ENCODE data around the gene NLGN1. TPM values are rescaled to one million over a fixed set of nuclear protein-coding genes. Genes with fewer than 3 reads are reported as not detected.

NLGN1 gene
- total RNA-seq, 1 donor from 2014 or later = 34.8 TPM

DNA sequence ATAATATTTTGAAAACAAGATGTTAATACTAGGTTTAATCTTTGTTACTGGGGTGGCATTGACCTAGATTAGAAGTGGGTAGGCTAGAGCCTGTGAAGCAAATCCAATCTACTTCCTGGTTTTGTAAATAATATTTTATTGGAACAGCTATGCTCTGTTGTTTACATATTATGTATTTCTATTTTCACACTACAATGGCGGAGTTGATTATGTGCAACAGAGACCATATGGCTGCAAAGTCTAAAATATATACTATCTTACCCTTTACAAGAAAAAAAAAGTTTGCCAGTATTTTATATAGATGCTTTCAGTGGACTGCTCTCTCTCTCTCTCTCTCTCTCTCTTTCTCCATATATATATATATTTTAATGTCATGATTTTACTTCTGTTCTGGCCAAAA, 244.2 kb downstream of the NLGN1 start:
- no peaks in the 10 kb centered on the region for H3K79me2 ChIP-seq (ENCODE audit: low read depth)
- no peaks in the 10 kb centered on the region for H3K4me1 ChIP-seq
- H3K27me3 ChIP-seq = no peaks in the 10 kb centered on the region
- H4K20me1 ChIP-seq (ENCODE audit: low read depth) = no peaks in the 10 kb centered on the region
- H3K4me2 ChIP-seq = no peak overlapping the region
- no peak overlapping the region for H3K27ac ChIP-seq
- H3K36me3 ChIP-seq = no peaks in the 10 kb centered on the region
- no peaks in the 10 kb centered on the region for H3F3A ChIP-seq (ENCODE audit: low read depth)
- H3K4me3 ChIP-seq = no peak overlapping the region
- H3K36me3 Mint-ChIP-seq = peaks cover 5% of the 10 kb centered on the region
- no peak overlapping the region for H3K9ac ChIP-seq
- no peak overlapping the region for H2AFZ ChIP-seq (replicated peaks)
- H3K9me3 ChIP-seq (ENCODE audit: low read depth) = no peaks in the 10 kb centered on the region
- no peak overlapping the region for H3K27ac Mint-ChIP-seq
- no peak for DNase-seq (ENCODE audit: low spot score)
- no peaks in the 10 kb centered on the region for H3K9me3 Mint-ChIP-seq
- H3K27me3 Mint-ChIP-seq (ENCODE audit: insufficient read depth, low read depth) = peaks cover 2% of the 10 kb centered on the region
- no peak overlapping the region for H3K4me3 Mint-ChIP-seq
- H3K4me1 Mint-ChIP-seq = peaks cover 3% of the 10 kb centered on the region
- no peak for TF ChIP-seq EZH2phosphoT487 (IDR thresholded peaks at IDR 0.05)
- TF ChIP-seq EZH2 (IDR thresholded peaks at IDR 0.05) = no peak
- TF ChIP-seq, protein P1, sequence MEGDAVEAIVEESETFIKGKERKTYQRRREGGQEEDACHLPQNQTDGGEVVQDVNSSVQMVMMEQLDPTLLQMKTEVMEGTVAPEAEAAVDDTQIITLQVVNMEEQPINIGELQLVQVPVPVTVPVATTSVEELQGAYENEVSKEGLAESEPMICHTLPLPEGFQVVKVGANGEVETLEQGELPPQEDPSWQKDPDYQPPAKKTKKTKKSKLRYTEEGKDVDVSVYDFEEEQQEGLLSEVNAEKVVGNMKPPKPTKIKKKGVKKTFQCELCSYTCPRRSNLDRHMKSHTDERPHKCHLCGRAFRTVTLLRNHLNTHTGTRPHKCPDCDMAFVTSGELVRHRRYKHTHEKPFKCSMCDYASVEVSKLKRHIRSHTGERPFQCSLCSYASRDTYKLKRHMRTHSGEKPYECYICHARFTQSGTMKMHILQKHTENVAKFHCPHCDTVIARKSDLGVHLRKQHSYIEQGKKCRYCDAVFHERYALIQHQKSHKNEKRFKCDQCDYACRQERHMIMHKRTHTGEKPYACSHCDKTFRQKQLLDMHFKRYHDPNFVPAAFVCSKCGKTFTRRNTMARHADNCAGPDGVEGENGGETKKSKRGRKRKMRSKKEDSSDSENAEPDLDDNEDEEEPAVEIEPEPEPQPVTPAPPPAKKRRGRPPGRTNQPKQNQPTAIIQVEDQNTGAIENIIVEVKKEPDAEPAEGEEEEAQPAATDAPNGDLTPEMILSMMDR (IDR thresholded peaks at IDR 0.05) = no peak

DNA sequence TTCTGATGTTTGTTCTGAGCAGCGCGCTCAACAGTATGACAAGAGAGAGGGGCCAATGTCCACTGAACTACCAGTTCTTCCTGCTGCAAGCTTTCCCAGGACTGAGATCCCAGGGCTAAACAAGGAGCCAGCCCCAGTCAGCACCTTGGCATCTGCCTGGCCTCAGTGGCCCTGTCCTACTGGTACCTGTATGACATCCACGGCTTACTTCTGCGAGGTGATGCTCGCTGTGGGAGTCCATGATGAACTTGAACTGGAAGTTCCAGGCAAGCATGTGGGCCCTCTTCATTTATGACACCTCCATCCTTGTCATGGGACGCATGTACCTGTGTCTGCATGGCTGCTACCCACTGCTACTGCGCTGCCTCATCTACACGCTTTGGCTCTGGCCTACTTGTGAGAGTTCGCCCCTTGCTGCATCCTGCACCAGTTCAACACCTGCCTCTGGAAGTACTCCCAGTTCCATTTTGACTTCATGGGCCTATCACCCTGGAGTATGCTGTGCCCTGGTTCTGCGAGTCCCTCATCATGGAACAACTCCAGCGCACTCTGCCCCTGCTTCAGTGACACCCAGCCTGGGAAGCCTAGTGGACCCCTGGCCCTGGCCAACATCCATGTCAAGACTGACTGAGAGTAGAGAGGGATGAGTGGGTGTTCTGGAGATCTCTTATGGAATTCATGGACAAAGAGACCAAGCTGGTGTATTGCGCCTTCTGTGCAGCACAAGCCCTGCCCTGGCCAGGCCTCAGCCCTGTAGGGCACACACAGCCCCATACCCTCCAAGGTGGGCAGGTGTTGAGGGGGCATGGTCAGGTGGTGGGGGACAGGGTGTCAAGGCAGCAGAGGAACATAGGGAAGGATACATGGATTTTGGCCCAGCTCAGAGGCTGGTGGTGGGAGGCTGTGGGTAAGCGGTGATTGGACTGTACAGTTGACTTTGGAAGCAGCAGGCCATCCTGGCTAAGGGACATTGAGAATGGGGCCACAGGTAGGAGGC, 246.8 kb downstream of the NLGN1 start:
- no peak overlapping the region for H3K4me2 ChIP-seq
- H3K27me3 ChIP-seq = no peaks in the 10 kb centered on the region
- no peak overlapping the region for H3K9ac ChIP-seq
- no peaks in the 10 kb centered on the region for H3K4me1 ChIP-seq
- no peaks in the 10 kb centered on the region for H3K9me3 ChIP-seq (ENCODE audit: low read depth)
- H3K27ac ChIP-seq = no peak overlapping the region
- no peak overlapping the region for H3K4me3 ChIP-seq
- no peak overlapping the region for H2AFZ ChIP-seq (replicated peaks)
- H3F3A ChIP-seq (ENCODE audit: low read depth) = no peaks in the 10 kb centered on the region
- no peaks in the 10 kb centered on the region for H3K36me3 ChIP-seq
- H3K36me3 Mint-ChIP-seq = peaks cover 5% of the 10 kb centered on the region
- no peak overlapping the region for H3K4me3 Mint-ChIP-seq
- no peaks in the 10 kb centered on the region for H3K9me3 Mint-ChIP-seq
- H4K20me1 ChIP-seq (ENCODE audit: low read depth) = no peaks in the 10 kb centered on the region
- no peak for TF ChIP-seq EZH2phosphoT487 (IDR thresholded peaks at IDR 0.05)
- no peak for TF ChIP-seq EZH2 (IDR thresholded peaks at IDR 0.05)
- TF ChIP-seq, protein P1 (IDR thresholded peaks at IDR 0.05) = no peak
- H3K4me1 Mint-ChIP-seq = no peaks in the 10 kb centered on the region
- no peak for DNase-seq (ENCODE audit: low spot score)
- H3K79me2 ChIP-seq (ENCODE audit: low read depth) = no peaks in the 10 kb centered on the region
- no peak overlapping the region for H3K27ac Mint-ChIP-seq
- no peaks in the 10 kb centered on the region for H3K27me3 Mint-ChIP-seq (ENCODE audit: insufficient read depth, low read depth)

DNA sequence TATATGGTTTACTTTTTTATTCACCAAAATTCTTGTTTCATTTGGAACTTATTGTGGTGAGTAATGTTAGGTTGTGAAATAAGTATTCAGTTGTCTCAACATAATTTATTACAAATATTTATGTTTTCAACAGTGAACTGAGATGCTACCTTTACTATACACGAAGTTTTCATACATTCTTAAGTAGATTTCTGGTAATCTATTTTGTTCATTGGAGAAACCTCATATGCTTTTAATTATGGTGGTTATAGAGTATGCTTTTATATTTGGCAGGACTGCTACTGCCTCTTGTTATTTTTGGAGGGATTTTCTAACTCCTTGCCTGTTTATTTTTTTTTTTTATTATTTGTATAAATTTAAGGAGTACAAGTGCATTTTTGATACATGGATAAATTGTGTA, 253.1 kb downstream of the NLGN1 start:
- Mint-ChIP-seq H3K4me1 (no peaks in the 10 kb centered on the region), H3K9me3 (no peaks in the 10 kb centered on the region), H3K36me3 (no peaks in the 10 kb centered on the region), H3K27ac (no peak overlapping the region), H3K4me3 (no peak overlapping the region), H3K27me3 (ENCODE audit: insufficient read depth, low read depth) (no peaks in the 10 kb centered on the region)
- Histone ChIP-seq H4K20me1 (ENCODE audit: low read depth) (no peaks in the 10 kb centered on the region), H3K4me3 (no peak overlapping the region), H3K27ac (no peak overlapping the region), H3K4me1 (no peaks in the 10 kb centered on the region), H2AFZ (replicated peaks) (no peak overlapping the region), H3K9me3 (ENCODE audit: low read depth) (no peaks in the 10 kb centered on the region), H3K79me2 (ENCODE audit: low read depth) (no peaks in the 10 kb centered on the region), H3K4me2 (no peak overlapping the region), H3K27me3 (no peaks in the 10 kb centered on the region), H3F3A (ENCODE audit: low read depth) (no peaks in the 10 kb centered on the region), H3K9ac (no peak overlapping the region), H3K36me3 (no peaks in the 10 kb centered on the region)
- DNase-seq (ENCODE audit: low spot score) = no peak
- TF ChIP-seq EZH2 (IDR thresholded peaks at IDR 0.05) (no peak), EZH2phosphoT487 (IDR thresholded peaks at IDR 0.05) (no peak)
- TF ChIP-seq, protein P1 (IDR thresholded peaks at IDR 0.05) = no peak
